Astrocyte (in vitro differentiated cells and primary cell): ENCODE measurements around the gene DAP.

Experiments
- CTCF ChIP-seq: IDR thresholded peaks from 2 replicates; pipeline ENCODE4 v1.5.1; 2011; ENCODE audit warnings: low read depth, mild to moderate bottlenecking, inconsistent platforms, low read length, moderate library complexity; ENCODE audit not compliant: insufficient read depth
- EZH2 ChIP-seq: IDR thresholded peaks from 2 replicates; pipeline ENCODE4 v1.6.1; 2012; ENCODE audit warnings: mild to moderate bottlenecking, low read length, inconsistent platforms; ENCODE audit not compliant: insufficient read depth

GRCh38 chr5:10642367-10642766 is 118.7 kb downstream of the DAP start:
- no peak for TF ChIP-seq CTCF
- TF ChIP-seq EZH2, result no peak
